Prostate gland (tissue), 2 donors: ENCODE results near the gene C16orf82. TPM values are rescaled to one million over a fixed set of nuclear protein-coding genes. Genes with fewer than 3 reads are reported as not detected.

ENCODE experiments used
- DNase-seq: peaks from one replicate; pipeline ENCODE4 v3.0.0-alpha.2; 2019; ENCODE audit warnings: low spot score
- H3K27ac ChIP-seq, 2 donors: fragments of 200-600 bp; sonication (generic); 2 replicates each; pipeline ENCODE4 v1.5.1; 2017 to 2019
- H3K27me3 ChIP-seq: fragments of 200-600 bp; sonication (generic); replicated peaks from 2 replicates; pipeline ENCODE4 v1.5.1; 2019; ENCODE audit not compliant: insufficient read depth
- H3K36me3 ChIP-seq, 2 donors: fragments of 200-600 bp; sonication (generic); 1 replicate in 1 of 2; 2 replicates in 1 of 2; pipeline versions ENCODE4 v1.5.1 to v1.8.1; 2017 to 2019
- H3K4me1 ChIP-seq: fragments of 200-600 bp; sonication (generic); replicated peaks from 2 replicates; pipeline ENCODE4 v1.5.1; 2019
- H3K4me3 ChIP-seq, 2 donors: fragments of 200-600 bp; sonication (generic); 2 replicates each; pipeline ENCODE4 v1.5.1; 2017 to 2019
- H3K9me3 ChIP-seq: fragments of 200-600 bp; sonication (generic); 2 replicates; pipeline ENCODE4 v1.5.1; 2017
- CTCF ChIP-seq, 4 experiments: fragments of 200-600 bp in 2 of 4; fragments of 450-650 bp in 2 of 4; sonication (generic) in 2 of 4; IDR thresholded peaks; 1 replicate in 3 of 4; 2 replicates in 1 of 4; pipeline ENCODE4 v1.5.1; 2016 to 2019; ENCODE audit warnings: antibody characterized with exemption in 4 of 4, mild to moderate bottlenecking in 2 of 4, moderate library complexity in 2 of 4
- POLR2A ChIP-seq: fragments of 450-650 bp; IDR thresholded peaks from one replicate; pipeline ENCODE4 v1.6.1; 2016; ENCODE audit warnings: antibody characterized with exemption, mild to moderate bottlenecking
- POLR2AphosphoS5 ChIP-seq: sonication (generic); formaldehyde crosslinking; IDR thresholded peaks from one replicate; pipeline ENCODE4 v1.6.1; 2017; ENCODE audit warnings: antibody characterized with exemption
- WGBS: methylation state at CpG from one replicate; pipeline ENCODE4 v1.1.5; 2018; 5-methylcytosine and 5-hydroxymethylcytosine counted together
- intact Hi-C: fragments of 100-400 bp; cut with DNase I; formaldehyde crosslinking; loops from one replicate; pipeline ENCODE4 v1.14.2; 2022
- total RNA-seq, 2 donors: library from RNA; depleted of rRNA; stranded (reverse); fragments of >200 nt; gene quantifications; one replicate each; pipeline ENCODE4 v1.1.0, GENCODE V29; 2016

Gene C16orf82
- 10 to 100 TPM in 1 of 2 donors, not detected in 1; 15.6 TPM for total RNA-seq

GRCh38 chr16:27066668-27067537 lies at the start of gene C16orf82:
C16orf82 (plus strand) TSS chr16:27066927.
- WGBS: 28% methylated on average over 22 of the region's 22 CpGs
- no peaks in the 10 kb centered on the region for H3K9me3 ChIP-seq
- H3K27me3 ChIP-seq: no peaks in the 10 kb centered on the region
- H3K36me3 ChIP-seq: no peaks in the 10 kb centered on the region
- no peak for DNase-seq
- no peak within 1 kb of the TSS for H3K4me3 ChIP-seq
- H3K4me1 ChIP-seq: no peaks in the 10 kb centered on the region
- no peak within 1 kb of the TSS for H3K27ac ChIP-seq
- TF ChIP-seq POLR2AphosphoS5: no peak
- no peak for TF ChIP-seq POLR2A
- TF ChIP-seq CTCF (IDR thresholded peaks at IDR 0.05): no peak
- intact Hi-C loops: no loop called here

GRCh38 chr16:27020031-27020430 lies 46.7 kb upstream of the C16orf82 start:
- Histone ChIP-seq H3K27me3 (no peaks in the 10 kb centered on the region), H3K9me3 (no peaks in the 10 kb centered on the region), H3K4me3 (no peak overlapping the region), H3K27ac (no peak overlapping the region), H3K4me1 (no peaks in the 10 kb centered on the region), H3K36me3 (no peaks in the 10 kb centered on the region)
- TF ChIP-seq POLR2A (no peak), POLR2AphosphoS5 (no peak), CTCF (IDR thresholded peaks at IDR 0.05) (no peak)
- no peak for DNase-seq
- WGBS: 59% methylated on average over 2 of the region's 2 CpGs
- intact Hi-C loops: no loop called here

- intact Hi-C loops: no loop called here
- no peak for DNase-seq
These were observed 42.7 kb upstream of the C16orf82 start for GRCh38 chr16:27024010-27024409.

GRCh38 chr16:27025581-27025980 lies 41.1 kb upstream of the C16orf82 start:
- Histone ChIP-seq H3K27ac (no peak overlapping the region), H3K27me3 (no peaks in the 10 kb centered on the region), H3K36me3 (no peaks in the 10 kb centered on the region), H3K9me3 (no peaks in the 10 kb centered on the region), H3K4me3 (no peak overlapping the region), H3K4me1 (no peaks in the 10 kb centered on the region)
- WGBS: 74% methylated on average over 6 of the region's 6 CpGs
- DNase-seq: no peak
- no peak for TF ChIP-seq POLR2AphosphoS5
- no peak for TF ChIP-seq CTCF (IDR thresholded peaks at IDR 0.05)
- no peak for TF ChIP-seq POLR2A
- intact Hi-C loops: no loop called here

More at GRCh38 chr16:27024010-27024409, 42.7 kb upstream of the C16orf82 start:
- Histone ChIP-seq H3K27me3 (no peaks in the 10 kb centered on the region), H3K4me1 (no peaks in the 10 kb centered on the region), H3K36me3 (no peaks in the 10 kb centered on the region), H3K27ac (no peak overlapping the region), H3K4me3 (no peak overlapping the region), H3K9me3 (no peaks in the 10 kb centered on the region)
- TF ChIP-seq CTCF (IDR thresholded peaks at IDR 0.05): no peak
- no peak for TF ChIP-seq POLR2AphosphoS5
- no peak for TF ChIP-seq POLR2A
- 69% methylated on average over 2 of the region's 2 CpGs for WGBS

- intact Hi-C loops: no loop called here
- Histone ChIP-seq H3K4me1 (no peaks in the 10 kb centered on the region), H3K9me3 (no peaks in the 10 kb centered on the region), H3K27me3 (no peaks in the 10 kb centered on the region), H3K4me3 (no peak overlapping the region), H3K36me3 (no peaks in the 10 kb centered on the region), H3K27ac (no peak overlapping the region)
- 60% methylated on average over 7 of the region's 7 CpGs for WGBS
- no peak for DNase-seq
- TF ChIP-seq POLR2AphosphoS5: no peak
- no peak for TF ChIP-seq CTCF (IDR thresholded peaks at IDR 0.05)
- TF ChIP-seq POLR2A: no peak
These were observed 38.8 kb upstream of the C16orf82 start for GRCh38 chr16:27027971-27028370.
